ENCODE data around the gene GALNT16. TPM values are rescaled to one million over a fixed set of nuclear protein-coding genes. Genes with fewer than 3 reads are reported as not detected.

The GALNT16 gene
- total and polyA plus RNA-seq, 2 of the 8 experiments (the other 6 are each of a cell fraction or from before 2014, with no cell fraction given) = 5.4 to 6.3 TPM

DNA sequence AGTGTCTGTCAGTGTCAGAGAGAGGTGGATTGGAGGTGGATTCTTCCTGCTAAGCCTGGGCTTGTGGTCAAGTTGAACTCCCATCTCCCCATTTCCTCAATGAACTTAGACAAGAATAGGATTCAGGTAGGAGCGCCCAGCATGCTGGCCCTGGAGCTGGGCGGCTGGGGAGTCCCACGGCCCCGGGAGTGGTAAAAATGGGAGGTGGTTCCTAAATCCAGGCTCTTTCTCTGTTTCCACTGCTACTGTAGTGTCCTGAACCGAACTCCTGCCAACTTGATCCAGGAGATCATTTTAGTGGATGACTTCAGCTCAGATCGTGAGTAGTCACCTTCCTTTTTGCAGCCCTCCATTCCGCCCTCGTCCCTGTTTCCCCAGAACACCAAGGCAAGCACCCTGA, 65.1 kb downstream of the GALNT16 start (continued):
- TF ChIP-seq EP300 (IDR thresholded peaks at IDR 0.05; ENCODE audit: borderline replicate concordance in 1 of 2, low read depth in 2 of 2, low read length in 2 of 2) = no peak
- TF ChIP-seq SRF (IDR thresholded peaks at IDR 0.05; ENCODE audit: low read depth, low read length) = no peak
- no peak for TF ChIP-seq SP2 (IDR thresholded peaks at IDR 0.05; ENCODE audit: low read length)
- no peak for TF ChIP-seq GABPA (IDR thresholded peaks at IDR 0.05; ENCODE audit: borderline replicate concordance, insufficient read depth, low read length)
- TF ChIP-seq SIN3A (conservative IDR thresholded peaks at IDR 0.05 in 1 of 2, IDR thresholded peaks at IDR 0.05 in 1 of 2; ENCODE audit: low read depth in 1 of 2, low read length in 2 of 2) = no peak

Measured in H1 (cell line).